HG03135 (cell line): Measurements from ENCODE around the gene ARMCX1.
"Not testable (repeated sequence)": the region's sequence is repeated elsewhere in the genome, so short reads cannot be mapped to it uniquely, and the experiment has no call there.

Experiments
- ATAC-seq: cut with Tn5 transposase; IDR thresholded peaks from one replicate; pipeline ENCODE4 v1.9.1; 2021; ENCODE audit warnings: mild to moderate bottlenecking, moderate library complexity; ENCODE audit not compliant: unreplicated experiment

Gene ARMCX1

GRCh38 chrX:101550362-101550750 lies at the start of gene ARMCX1:
ARMCX1 (plus strand) TSS chrX:101550547; CDS start chrX:101552931, 2,384 bp downstream.
- ATAC-seq: no peak

GRCh38 chrX:101502929-101503328 lies 47.4 kb upstream of the ARMCX1 start:
- ATAC-seq: not testable (repeated sequence)

- no peak for ATAC-seq
Measured at GRCh38 chrX:101507372-101507771, 43.0 kb upstream of the ARMCX1 start.

GRCh38 chrX:101507986-101508385 lies 42.4 kb upstream of the ARMCX1 start:
- ATAC-seq: no peak

- no peak for ATAC-seq
Measured at GRCh38 chrX:101530944-101531343, 19.4 kb upstream of the ARMCX1 start.

- ATAC-seq: no peak
Measured at GRCh38 chrX:101539116-101539515, 11.2 kb upstream of the ARMCX1 start.

DNA sequence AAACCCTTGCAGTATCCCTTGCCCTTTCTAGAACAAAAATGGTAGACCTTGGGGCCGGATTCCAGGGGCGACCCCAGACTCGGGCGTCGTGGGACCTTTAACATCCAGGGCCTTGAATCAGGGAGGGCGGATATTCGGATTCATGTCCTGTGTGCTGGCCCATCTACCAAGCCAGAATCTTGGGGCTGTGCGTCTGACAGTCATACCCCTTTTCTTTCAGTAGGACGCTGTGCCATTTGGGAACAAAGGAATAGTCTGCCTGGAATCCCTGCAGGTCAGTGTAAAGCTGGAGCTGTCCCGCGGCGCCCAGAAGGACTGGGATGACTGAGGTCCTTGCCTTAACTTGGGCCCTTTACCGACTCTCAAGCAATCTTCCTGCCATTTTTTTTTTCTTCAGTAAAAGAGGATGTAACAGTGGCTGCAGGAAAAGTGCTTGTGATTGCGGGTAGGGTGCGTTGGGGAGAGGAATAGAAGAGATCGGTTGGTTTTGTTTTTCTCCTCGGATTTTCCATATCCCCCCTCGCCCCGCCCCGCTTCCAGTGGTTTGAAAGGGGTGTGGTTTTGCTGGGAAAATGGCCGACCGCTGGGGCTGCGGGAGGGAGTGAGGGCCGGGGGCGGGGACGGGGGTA lies 518 bp downstream of the ARMCX1 start:
- no peak for ATAC-seq

DNA sequence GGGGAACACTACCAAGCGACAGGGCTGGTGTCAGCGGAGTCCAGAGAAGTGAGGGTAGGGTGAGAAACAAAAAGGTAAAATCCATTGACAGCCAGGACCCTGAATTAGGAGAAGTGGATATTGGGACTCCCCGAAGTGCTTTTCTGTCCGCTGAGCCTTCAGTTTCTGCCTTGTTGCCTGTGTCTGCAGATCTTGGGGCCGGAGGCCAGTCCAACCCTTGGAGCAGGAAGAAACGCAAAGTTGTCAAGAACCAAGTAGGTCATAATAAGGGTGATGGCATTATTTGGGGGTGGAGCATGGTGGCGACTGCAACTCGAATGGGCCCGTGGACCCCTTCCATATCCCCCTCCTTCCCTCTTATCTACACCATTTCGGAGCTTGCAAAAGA lies 1.0 kb downstream of the ARMCX1 start:
- ATAC-seq: no peak

DNA sequence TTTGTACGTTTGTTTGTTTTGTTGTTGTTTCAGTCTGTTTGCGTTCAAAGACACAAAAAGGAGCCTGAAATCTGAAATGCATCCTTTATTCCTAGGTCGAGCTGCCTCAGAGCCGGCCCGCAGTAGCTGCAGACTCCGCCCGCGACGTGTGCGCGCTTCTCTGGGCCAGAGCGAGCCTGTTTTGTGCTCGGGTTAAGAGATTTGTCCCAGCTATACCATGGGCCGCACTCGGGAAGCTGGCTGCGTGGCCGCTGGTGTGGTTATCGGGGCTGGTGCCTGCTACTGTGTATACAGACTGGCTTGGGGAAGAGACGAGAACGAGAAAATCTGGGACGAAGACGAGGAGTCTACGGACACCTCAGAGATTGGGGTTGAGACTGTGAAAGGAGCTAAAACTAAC lies 2.4 kb downstream of the ARMCX1 start:
- no peak for ATAC-seq

GRCh38 chrX:101564651-101565050 lies 14.3 kb downstream of the ARMCX1 start:
- no peak for ATAC-seq

DNA sequence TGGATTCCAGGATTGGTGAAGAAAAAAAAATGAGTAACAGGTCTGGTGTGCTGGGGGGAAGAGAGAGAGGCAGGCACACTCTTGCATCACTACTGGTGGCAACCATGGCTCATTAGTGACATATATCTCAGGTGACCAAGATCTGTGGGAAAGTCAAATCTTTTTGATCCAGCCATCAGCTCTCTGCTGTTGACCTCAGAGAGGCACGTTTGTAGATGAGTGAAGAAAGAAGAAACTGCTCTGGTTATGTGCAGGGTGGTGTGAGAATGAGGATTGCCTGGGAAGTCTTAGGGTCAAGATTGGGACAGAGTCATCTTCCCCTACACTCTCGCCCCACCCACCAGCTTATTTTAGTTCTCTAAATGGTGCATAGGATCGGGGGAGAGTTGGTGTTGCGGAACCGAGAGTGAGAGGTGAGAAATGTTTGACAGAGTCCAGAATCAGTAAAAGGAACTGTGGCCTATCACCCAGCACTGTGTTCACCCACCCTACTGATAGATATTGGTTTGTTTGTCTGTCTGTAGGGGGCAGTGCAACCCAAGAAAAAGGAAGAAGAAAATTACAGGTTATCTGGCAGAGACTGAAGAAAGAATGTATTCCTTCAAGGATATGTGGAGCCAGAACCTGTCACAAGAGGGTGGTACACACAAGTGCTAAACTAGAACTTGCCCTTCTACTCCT lies 45.5 kb downstream of the ARMCX1 start:
- ATAC-seq: peak; percentile 98

- ATAC-seq: not testable (repeated sequence)
Measured at GRCh38 chrX:101599592-101599991, 49.2 kb downstream of the ARMCX1 start.

DNA sequence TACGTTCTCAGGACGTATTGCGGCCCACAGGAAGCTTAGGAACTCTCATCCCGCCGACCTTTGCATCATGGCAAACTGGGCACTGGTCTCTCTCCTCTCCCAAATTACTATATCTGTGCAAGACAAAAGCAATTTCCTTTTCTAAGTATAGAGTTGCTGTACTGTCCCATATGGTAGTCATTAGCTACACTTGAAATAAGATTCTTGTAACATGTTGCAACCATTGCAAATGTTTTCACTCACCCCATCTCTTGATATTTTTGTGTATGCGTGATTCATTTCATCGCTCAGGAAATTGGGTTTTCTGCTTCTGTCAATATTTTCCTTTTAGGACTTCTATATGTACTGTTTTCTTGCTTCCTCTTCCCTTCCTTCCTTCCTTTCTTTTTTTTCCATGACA lies 51.7 kb downstream of the ARMCX1 start:
- no peak for ATAC-seq
